22Rv1 (cell line): ENCODE results near the gene ANKRD60.

Source experiments
- ZFX ChIP-seq: fragments of 450-650 bp; IDR thresholded peaks from 2 replicates; pipeline ENCODE4 v1.6.1; 2017; ENCODE audit warnings: antibody characterized with exemption, borderline replicate concordance
- TF ChIP-seq, protein P1 (sequence below): fragments of 450-650 bp; IDR thresholded peaks from 2 replicates; pipeline ENCODE4 v1.5.1; 2017; ENCODE audit warnings: mild to moderate bottlenecking

DNA sequence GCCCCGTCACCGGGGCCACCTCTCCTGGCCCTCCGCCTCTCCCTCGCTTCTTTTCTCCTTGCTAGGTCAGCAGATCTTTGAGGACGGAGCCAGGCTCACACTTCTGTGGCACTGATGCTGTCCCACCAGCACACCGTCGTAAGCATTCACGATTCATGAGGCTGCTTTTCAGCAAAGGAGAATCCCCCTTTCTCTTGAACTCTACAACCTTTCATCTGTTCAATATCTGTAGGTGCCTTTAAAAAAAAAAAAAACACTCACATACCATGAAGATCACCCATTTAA, 31.3 kb downstream of the ANKRD60 start:
- TF ChIP-seq, protein P1, sequence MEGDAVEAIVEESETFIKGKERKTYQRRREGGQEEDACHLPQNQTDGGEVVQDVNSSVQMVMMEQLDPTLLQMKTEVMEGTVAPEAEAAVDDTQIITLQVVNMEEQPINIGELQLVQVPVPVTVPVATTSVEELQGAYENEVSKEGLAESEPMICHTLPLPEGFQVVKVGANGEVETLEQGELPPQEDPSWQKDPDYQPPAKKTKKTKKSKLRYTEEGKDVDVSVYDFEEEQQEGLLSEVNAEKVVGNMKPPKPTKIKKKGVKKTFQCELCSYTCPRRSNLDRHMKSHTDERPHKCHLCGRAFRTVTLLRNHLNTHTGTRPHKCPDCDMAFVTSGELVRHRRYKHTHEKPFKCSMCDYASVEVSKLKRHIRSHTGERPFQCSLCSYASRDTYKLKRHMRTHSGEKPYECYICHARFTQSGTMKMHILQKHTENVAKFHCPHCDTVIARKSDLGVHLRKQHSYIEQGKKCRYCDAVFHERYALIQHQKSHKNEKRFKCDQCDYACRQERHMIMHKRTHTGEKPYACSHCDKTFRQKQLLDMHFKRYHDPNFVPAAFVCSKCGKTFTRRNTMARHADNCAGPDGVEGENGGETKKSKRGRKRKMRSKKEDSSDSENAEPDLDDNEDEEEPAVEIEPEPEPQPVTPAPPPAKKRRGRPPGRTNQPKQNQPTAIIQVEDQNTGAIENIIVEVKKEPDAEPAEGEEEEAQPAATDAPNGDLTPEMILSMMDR: no peak
- no peak for TF ChIP-seq ZFX
